ENCODE measurements around the gene RUNDC3A. TPM values are rescaled to one million over a fixed set of nuclear protein-coding genes. Genes with fewer than 3 reads are reported as not detected.

RUNDC3A gene
- total RNA-seq, 4 donors from 2014 or later: 0.42 to 2.8 (median 1.7) TPM

GRCh38 chr17:44315760-44316731, 7.6 kb downstream of the RUNDC3A start:
- intact Hi-C loops (cut with DNase I): no loop called here
- peaks cover 9 to 69% (median 39%) of the 10 kb centered on the region in 4 donors for H3K27me3 ChIP-seq
- TF ChIP-seq EP300 (IDR thresholded peaks at IDR 0.05): no peak
- TF ChIP-seq CTCF (IDR thresholded peaks at IDR 0.05): no peak
- TF ChIP-seq POLR2AphosphoS5 (IDR thresholded peaks at IDR 0.05): no peak
- no peak for TF ChIP-seq POLR2A (IDR thresholded peaks at IDR 0.05; ENCODE audit: low read depth)
- H3K36me3 ChIP-seq: peaks cover 16 to 22% (median 20%) of the 10 kb centered on the region in 4 donors
- WGBS: 17% methylated on average over 31 of the region's 38 CpGs
- DNase-seq (ENCODE audit: extremely low spot score): no peak
- H3K4me3 ChIP-seq: peak overlapping the region in 2 of 4 donors; percentile 32 to 40
- peaks cover 5 to 25% (median 18%) of the 10 kb centered on the region in 4 donors for H3K4me1 ChIP-seq
- no peaks in the 10 kb centered on the region for H3K9me3 ChIP-seq
- H3K27ac ChIP-seq (replicated peaks in 1 of 4): no peak overlapping the region

GRCh38 chr17:44317545-44317944, 9.1 kb downstream of the RUNDC3A start:
- Histone ChIP-seq H3K9me3 (no peaks in the 10 kb centered on the region), H3K36me3 (peaks cover 24 to 37% (median 35%) of the 10 kb centered on the region in 4 donors), H3K27ac (replicated peaks in 1 of 4) (no peak overlapping the region), H3K4me1 (peaks cover 5 to 27% (median 23%) of the 10 kb centered on the region in 4 donors), H3K4me3 (no peak overlapping the region), H3K27me3 (peaks cover 9 to 56% (median 39%) of the 10 kb centered on the region in 4 donors)
- no peak for DNase-seq (ENCODE audit: extremely low spot score)
- WGBS: 88% methylated on average over 6 of the region's 6 CpGs
- no peak for TF ChIP-seq POLR2AphosphoS5 (IDR thresholded peaks at IDR 0.05)
- TF ChIP-seq POLR2A (IDR thresholded peaks at IDR 0.05; ENCODE audit: low read depth): no peak
- no peak for TF ChIP-seq EP300 (IDR thresholded peaks at IDR 0.05)
- no peak for TF ChIP-seq CTCF (IDR thresholded peaks at IDR 0.05)
- intact Hi-C loops (cut with DNase I): no loop called here

- 75% methylated on average over 8 of the region's 15 CpGs for WGBS
- H3K4me1 ChIP-seq: peaks cover 8 to 34% (median 31%) of the 10 kb centered on the region in 4 donors
Measured at GRCh38 chr17:44318077-44318892, 9.9 kb downstream of the RUNDC3A start.

GRCh38 chr17:44320066-44320465, 11.7 kb downstream of the RUNDC3A start:
- H3K27me3 ChIP-seq: peaks cover 5 to 31% (median 25%) of the 10 kb centered on the region in 4 donors
- no peak overlapping the region for H3K27ac ChIP-seq (replicated peaks in 1 of 4)
- WGBS: 85% methylated on average over 6 of the region's 18 CpGs
- H3K36me3 ChIP-seq: peaks cover 24 to 39% (median 37%) of the 10 kb centered on the region in 4 donors
- intact Hi-C loops (cut with DNase I): no loop called here
- H3K4me3 ChIP-seq: no peak overlapping the region
- H3K4me1 ChIP-seq: peaks cover 13 to 38% (median 33%) of the 10 kb centered on the region in 4 donors
- DNase-seq (ENCODE audit: extremely low spot score): no peak
- H3K9me3 ChIP-seq: no peaks in the 10 kb centered on the region
- TF ChIP-seq CTCF (IDR thresholded peaks at IDR 0.05): no peak
- no peak for TF ChIP-seq POLR2A (IDR thresholded peaks at IDR 0.05; ENCODE audit: low read depth)
- TF ChIP-seq POLR2AphosphoS5 (IDR thresholded peaks at IDR 0.05): no peak
- TF ChIP-seq EP300 (IDR thresholded peaks at IDR 0.05): no peak

More at GRCh38 chr17:44318077-44318892, 9.9 kb downstream of the RUNDC3A start:
- intact Hi-C loops (cut with DNase I): no loop called here
- peaks cover 9 to 49% (median 39%) of the 10 kb centered on the region in 4 donors for H3K27me3 ChIP-seq
- TF ChIP-seq CTCF (IDR thresholded peaks at IDR 0.05) (no peak), EP300 (IDR thresholded peaks at IDR 0.05) (no peak), POLR2AphosphoS5 (IDR thresholded peaks at IDR 0.05) (no peak), POLR2A (IDR thresholded peaks at IDR 0.05; ENCODE audit: low read depth) (no peak)
- H3K36me3 ChIP-seq: peaks cover 24 to 39% (median 37%) of the 10 kb centered on the region in 4 donors
- DNase-seq (ENCODE audit: extremely low spot score): no peak
- no peaks in the 10 kb centered on the region for H3K9me3 ChIP-seq
- H3K4me3 ChIP-seq: no peak overlapping the region
- H3K27ac ChIP-seq (replicated peaks in 1 of 4): no peak overlapping the region
